DMS53 (cell line): ENCODE data around the gene GLI3.

Source experiments
- DNase-seq: peaks from one replicate; lab custom pipeline; 2025; lab: John Stamatoyannopoulos, UW

Gene GLI3

DNA sequence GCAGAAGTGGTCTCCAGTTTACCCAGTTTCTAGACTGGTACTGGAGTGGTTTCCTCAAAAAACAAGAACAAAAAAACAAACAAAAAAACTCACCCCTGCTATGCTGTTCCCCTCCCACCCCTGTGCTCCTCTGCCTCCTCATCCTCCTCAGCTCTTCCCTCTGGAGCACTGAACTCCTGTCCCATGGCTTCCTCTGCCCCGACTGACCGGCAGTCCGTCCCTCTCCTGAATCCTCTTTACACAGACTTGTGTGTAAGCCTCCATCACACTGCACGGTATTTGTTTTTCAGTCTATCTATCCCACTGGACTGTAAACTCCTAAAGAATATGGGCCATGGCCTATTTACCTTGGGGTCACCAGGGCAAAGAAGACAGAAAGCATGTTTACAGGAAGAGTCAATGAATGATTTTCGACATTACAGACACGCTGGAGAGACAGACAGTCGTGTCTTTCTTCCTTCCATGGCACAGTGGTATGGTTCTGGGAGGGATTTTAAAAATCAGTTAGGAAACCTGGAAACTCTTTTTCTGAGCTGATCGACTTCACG, 265.3 kb downstream of the GLI3 start:
- DNase-seq, result no peak

- DNase-seq, result no peak
Measured at GRCh38 chr7:41970941-41971340, 266.1 kb downstream of the GLI3 start.

- DNase-seq, result no peak
Measured at GRCh38 chr7:41969561-41970105, 267.4 kb downstream of the GLI3 start.

DNA sequence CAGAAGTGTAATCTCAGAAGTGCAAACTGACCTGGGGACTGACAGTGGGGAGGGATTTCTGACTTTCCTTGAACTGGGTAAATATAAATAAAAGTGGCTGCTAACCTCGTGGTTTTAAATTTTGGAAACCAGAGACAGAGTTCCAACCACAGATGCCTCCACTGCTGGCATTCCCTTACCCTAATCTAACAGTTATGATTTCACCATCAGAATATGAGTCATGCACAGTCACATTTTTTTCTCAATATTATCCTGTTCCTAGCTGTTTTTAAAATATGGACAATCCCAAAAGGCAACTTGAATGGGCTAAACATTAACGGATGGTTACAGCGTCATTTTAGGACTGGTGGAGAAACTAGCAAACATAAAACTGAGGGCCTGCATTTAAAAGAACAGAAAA, 269.9 kb downstream of the GLI3 start:
- no peak for DNase-seq

- DNase-seq, result no peak
Measured at GRCh38 chr7:41965951-41966505, 271.0 kb downstream of the GLI3 start.

GRCh38 chr7:41964849-41965745, 271.9 kb downstream of the GLI3 start:
- no peak for DNase-seq

DNA sequence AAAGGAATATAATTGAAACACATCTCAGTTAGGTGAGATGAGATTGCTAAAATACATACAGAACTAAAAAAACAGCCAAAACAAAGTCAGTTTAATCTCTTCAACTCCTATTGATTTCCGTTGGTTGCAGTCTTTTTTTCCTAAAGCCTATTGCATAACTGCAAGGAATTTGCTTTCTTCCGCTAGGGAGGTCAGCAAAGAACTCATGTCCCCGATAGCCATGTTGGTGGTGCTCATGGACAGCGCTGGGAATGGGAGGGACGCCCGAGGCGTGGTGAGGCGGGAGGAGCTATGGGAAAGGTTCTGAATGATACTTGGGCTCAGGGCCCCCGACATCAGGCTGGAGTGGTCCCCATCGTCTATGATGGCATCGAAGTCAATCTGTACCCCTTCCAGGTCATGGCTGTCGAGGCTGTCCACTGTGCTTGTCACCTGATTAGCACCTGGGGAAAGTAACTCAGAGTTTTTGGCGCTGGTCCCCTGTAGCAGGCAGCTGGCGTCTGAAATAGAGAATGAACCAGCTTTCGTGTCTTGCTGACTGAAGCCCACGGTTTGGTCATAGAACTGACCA, 272.7 kb downstream of the GLI3 start:
- no peak for DNase-seq

DNA sequence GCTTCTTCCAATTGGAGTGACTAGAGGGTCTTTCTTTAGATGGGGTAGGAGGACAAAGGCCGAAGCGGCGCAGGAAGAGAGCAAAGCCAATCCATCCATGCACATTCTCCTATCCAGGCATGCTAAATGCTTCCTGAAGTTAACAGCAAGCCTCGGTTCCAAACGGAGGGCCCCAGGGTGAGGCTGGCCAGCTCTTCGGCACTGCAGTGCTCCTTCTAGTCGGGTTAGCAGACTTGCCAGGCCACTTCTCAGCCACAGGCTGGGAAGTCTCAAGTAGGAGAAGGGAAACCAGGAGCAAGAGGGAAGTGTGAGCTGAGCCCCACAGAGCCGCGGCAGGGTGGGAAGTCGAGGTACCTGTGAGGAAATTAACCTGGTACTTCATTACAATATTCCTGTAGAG, 280.3 kb downstream of the GLI3 start:
- DNase-seq, result no peak

GRCh38 chr7:41955893-41956675, 280.9 kb downstream of the GLI3 start:
- no peak for DNase-seq

- no peak for DNase-seq
Measured at GRCh38 chr7:41955451-41955850, 281.6 kb downstream of the GLI3 start.

- DNase-seq, result no peak
Measured at GRCh38 chr7:41954976-41955375, 282.0 kb downstream of the GLI3 start.

DNA sequence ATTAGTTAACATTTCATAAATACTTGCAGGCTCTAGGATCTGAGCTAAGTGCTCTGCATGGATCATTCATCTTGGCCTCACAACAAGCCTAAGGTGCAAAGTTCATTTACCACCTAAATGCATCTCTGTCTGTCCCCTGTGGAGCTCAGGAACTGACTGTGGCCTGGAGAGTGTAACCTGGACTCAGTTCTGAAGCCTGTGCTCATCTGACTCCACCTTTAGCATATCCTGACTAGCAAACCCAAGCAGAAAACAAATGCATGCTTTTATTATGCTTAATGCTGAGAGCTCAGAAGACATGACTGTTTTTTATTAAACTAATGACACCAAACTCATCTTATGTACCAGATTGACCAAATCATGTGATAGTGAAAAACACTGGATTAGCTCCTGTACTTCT, 288.5 kb downstream of the GLI3 start:
- no peak for DNase-seq

- peak; percentile 89 for DNase-seq
Measured at GRCh38 chr7:41943094-41943577, 293.9 kb downstream of the GLI3 start.

DNA sequence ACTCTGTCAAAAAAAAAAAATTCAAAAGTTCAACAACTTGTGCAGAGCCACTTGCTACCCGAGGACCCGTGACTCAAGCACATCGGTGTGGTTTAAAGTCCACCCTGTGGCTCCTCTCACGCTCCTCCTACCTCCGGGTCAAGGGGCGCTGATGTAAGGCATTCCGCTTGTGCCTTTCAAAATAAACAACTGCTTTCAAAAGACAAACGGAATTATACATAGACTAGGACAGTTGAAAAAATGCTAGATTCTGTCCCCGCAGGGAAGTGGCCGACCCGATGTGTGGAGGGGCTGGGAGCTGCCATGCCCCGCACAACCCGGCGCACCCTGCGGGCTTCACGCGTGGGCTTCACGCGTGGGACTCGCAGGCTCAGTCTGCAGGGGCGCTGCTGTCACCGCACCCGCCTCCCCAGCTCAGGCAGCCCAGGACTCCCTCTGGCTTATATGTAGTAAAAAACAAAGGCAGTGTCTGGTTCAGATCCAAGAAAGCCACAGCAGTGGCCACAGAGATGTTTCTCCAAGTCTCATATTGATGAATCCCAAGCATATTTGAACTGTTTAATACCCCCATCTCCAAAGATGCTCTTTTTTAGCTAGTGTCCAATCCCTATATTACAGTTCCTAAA, 294.4 kb downstream of the GLI3 start:
- DNase-seq, result peak; percentile 75

GRCh38 chr7:41940760-41941343, 296.2 kb downstream of the GLI3 start:
- peak; percentile 86 for DNase-seq

DNA sequence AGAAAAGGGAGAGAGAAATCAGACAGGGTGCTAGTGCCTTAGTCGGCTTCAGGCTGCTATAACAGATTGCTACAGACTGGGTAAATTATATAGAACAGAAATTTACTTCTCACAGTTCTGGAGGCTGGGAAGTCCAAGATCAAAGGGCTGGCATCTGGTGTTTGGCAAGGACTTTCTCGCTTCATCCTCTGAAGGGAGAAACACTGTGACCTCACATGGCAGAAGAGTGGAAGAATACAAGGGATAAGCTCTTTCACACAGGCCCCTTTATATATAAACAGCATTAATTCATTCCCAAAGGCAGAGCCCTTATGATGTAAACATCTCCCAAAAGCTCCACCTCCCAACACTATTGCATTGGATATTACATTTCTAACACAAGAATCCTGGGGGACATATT, 298.6 kb downstream of the GLI3 start:
- no peak for DNase-seq

GRCh38 chr7:41933427-41933826, 303.6 kb downstream of the GLI3 start:
- DNase-seq, result no peak

DNA sequence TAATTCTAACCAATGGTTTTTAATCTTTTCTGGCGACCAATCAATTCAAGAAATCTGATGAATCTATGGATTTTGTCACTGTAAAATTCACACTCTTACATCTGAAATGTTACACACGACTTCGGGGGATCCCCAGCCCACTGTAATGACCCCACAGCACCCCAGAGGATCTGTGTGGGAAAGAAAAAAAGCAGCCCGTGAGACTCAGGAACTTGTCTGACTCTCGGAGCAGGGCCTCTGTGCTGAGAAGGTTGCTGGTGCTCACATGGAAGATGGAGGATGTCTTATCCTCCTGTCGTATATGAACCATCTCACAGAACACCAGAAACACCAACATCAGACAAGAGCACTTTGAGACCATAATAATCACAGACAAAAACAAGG, 305.8 kb downstream of the GLI3 start:
- DNase-seq, result no peak

GRCh38 chr7:41930538-41931262, 306.3 kb downstream of the GLI3 start:
- DNase-seq, result no peak

DNA sequence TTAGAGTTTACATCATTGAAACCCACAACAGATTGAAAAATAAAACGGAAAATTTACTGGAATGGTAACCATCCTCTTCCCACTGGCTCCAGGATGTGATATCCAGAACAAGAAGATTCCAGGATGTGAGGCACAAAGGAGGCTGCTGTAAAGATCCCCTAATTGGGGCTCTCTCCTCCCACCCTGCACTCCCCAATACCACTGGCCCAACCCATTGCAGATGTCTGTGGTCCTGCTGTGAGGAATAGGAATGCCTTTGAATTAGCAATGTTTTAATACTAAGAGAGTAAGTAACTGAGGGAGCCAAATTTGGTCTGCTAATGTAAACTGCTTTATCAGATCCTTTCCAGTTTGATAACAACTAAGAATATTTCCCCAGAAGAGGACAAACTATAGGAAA, 308.2 kb downstream of the GLI3 start:
- DNase-seq, result no peak
